Activated CD4-positive, alpha-beta T cell treated with anti-CD3 and anti-CD28 coated beads, Interleukin-2, Interleukin-6, amounts not matched to agents 100 ng/mL and 50 ng/mL, durations not matched to agents 16 hours and 8 hours (primary cell): ENCODE data around the gene LRRC8A.
A peak's percentile ranks its signal among the peaks of the same experiment; 100 is the strongest.
"Not testable (repeated sequence)": the region's sequence is repeated elsewhere in the genome, so short reads cannot be mapped to it uniquely, and the experiment has no call there.

Source experiments
- DNase-seq: peaks from one replicate; pipeline ENCODE4 v3.0.0-alpha.2; 2020

LRRC8A gene

GRCh38 chr9:128870128-128870940, 11.6 kb upstream of the LRRC8A start:
- no peak for DNase-seq

- not testable (repeated sequence) for DNase-seq
These were observed 11.0 kb upstream of the LRRC8A start for GRCh38 chr9:128870941-128871265.

- DNase-seq = no peak
These were observed 4.1 kb upstream of the LRRC8A start for GRCh38 chr9:128877852-128878251.

- DNase-seq = no peak
These were observed 1.0 kb downstream of the LRRC8A start for GRCh38 chr9:128882677-128883603.

- DNase-seq = no peak
These were observed 2.2 kb downstream of the LRRC8A start for GRCh38 chr9:128884164-128884563.

GRCh38 chr9:128885376-128885775, 3.4 kb downstream of the LRRC8A start:
- DNase-seq = no peak

- no peak for DNase-seq
These were observed 3.9 kb downstream of the LRRC8A start for GRCh38 chr9:128885798-128886197.

- no peak for DNase-seq
These were observed 4.4 kb downstream of the LRRC8A start for GRCh38 chr9:128886211-128886891.

GRCh38 chr9:128887049-128887448, 5.1 kb downstream of the LRRC8A start:
- DNase-seq = no peak

- DNase-seq = no peak
These were observed 6.0 kb downstream of the LRRC8A start for GRCh38 chr9:128887914-128888350.

GRCh38 chr9:128891321-128892220, 9.6 kb downstream of the LRRC8A start:
- DNase-seq = no peak

- DNase-seq = no peak
These were observed 10.4 kb downstream of the LRRC8A start for GRCh38 chr9:128892221-128892921.

- no peak for DNase-seq
These were observed 11.4 kb downstream of the LRRC8A start for GRCh38 chr9:128893354-128893753.

GRCh38 chr9:128894764-128895163, 12.8 kb downstream of the LRRC8A start:
- DNase-seq = no peak

- DNase-seq = no peak
These were observed 13.6 kb downstream of the LRRC8A start for GRCh38 chr9:128895556-128895955.

- no peak for DNase-seq
These were observed 16.4 kb downstream of the LRRC8A start for GRCh38 chr9:128898382-128898781.

GRCh38 chr9:128898845-128899565, 17.1 kb downstream of the LRRC8A start:
- DNase-seq = no peak

GRCh38 chr9:128899566-128900322, 17.8 kb downstream of the LRRC8A start:
- peak; percentile 47 for DNase-seq

- no peak for DNase-seq
These were observed 19.4 kb downstream of the LRRC8A start for GRCh38 chr9:128901379-128901778.

GRCh38 chr9:128901822-128902221, 19.9 kb downstream of the LRRC8A start:
- no peak for DNase-seq
